Sigmoid colon (tissue), 7 donors: ENCODE measurements around the gene ZNF329. TPM values are rescaled to one million over a fixed set of nuclear protein-coding genes. Genes with fewer than 3 reads are reported as not detected.

Experiments used
- DNase-seq: peaks from one replicate; pipeline ENCODE4 v3.0.0-alpha.2; 2019
- H3K27ac ChIP-seq, 4 donors: fragments of 200-600 bp; sonication (generic); one replicate each; pipeline ENCODE4 v1.5.1; 2016 to 2019; ENCODE audit warnings: mild to moderate bottlenecking in 1 of 4
- H3K27me3 ChIP-seq, 3 donors: fragments of 200-600 bp; sonication (generic); one replicate each; pipeline ENCODE4 v1.5.1; 2019; ENCODE audit warnings: mild to moderate bottlenecking in 1 of 3
- H3K36me3 ChIP-seq, 4 donors: fragments of 200-600 bp; sonication (generic); one replicate each; pipeline ENCODE4 v1.5.1; 2016 to 2019
- H3K4me1 ChIP-seq, 4 donors: fragments of 200-600 bp; sonication (generic); one replicate each; pipeline ENCODE4 v1.5.1; 2017 to 2019
- H3K4me3 ChIP-seq, 4 donors: fragments of 200-600 bp; sonication (generic); one replicate each; pipeline ENCODE4 v1.5.1; 2017 to 2019; ENCODE audit warnings: mild to moderate bottlenecking in 2 of 4, moderate library complexity in 1 of 4
- H3K9me3 ChIP-seq, 4 donors: fragments of 200-600 bp in 3 of 4; sonication (generic) in 3 of 4; one replicate each; pipeline versions ENCODE4 v1.5.1 to v1.6.1; 2013 to 2019
- EP300 ChIP-seq, 4 donors: sonication (generic); formaldehyde crosslinking; IDR thresholded peaks; one replicate each; pipeline ENCODE4 v1.6.1; 2017; ENCODE audit warnings: antibody characterized with exemption in 4 of 4
- POLR2A ChIP-seq, 2 donors: fragments of 450-650 bp; IDR thresholded peaks; one replicate each; pipeline ENCODE4 v1.6.1; 2016; ENCODE audit warnings: antibody characterized with exemption in 2 of 2, mild to moderate bottlenecking in 2 of 2, moderate library complexity in 2 of 2
- POLR2AphosphoS5 ChIP-seq, 4 donors: sonication (generic); formaldehyde crosslinking; IDR thresholded peaks; one replicate each; pipeline ENCODE4 v1.6.1; 2017; ENCODE audit warnings: antibody characterized with exemption in 4 of 4
- WGBS, 2 donors: extraction: QIAGEN DNeasy Blood & Tissue Kit; methylation state at CpG; one replicate each; pipeline ENCODE4 v1.1.7; 2013; 5-methylcytosine and 5-hydroxymethylcytosine counted together
- intact Hi-C: fragments of 100-400 bp; cut with DNase I; formaldehyde crosslinking; loops from one replicate; pipeline ENCODE4 v1.15.1; 2023
- polyA plus RNA-seq, 3 donors: library from polyadenylated mRNA; stranded (reverse); fragments of 200-250 nt; gene quantifications; one replicate each; pipeline ENCODE4 v1.2.3, GENCODE V29; 2013
- total RNA-seq, 4 donors: library from RNA; depleted of rRNA; stranded (reverse); fragments of >200 nt; gene quantifications; one replicate each; pipeline ENCODE4 v1.1.0, GENCODE V29; 2016
- TF ChIP-seq, protein P1 (sequence below), 4 experiments: fragments of 450-650 bp in 3 of 4; fragments of 200-600 bp in 1 of 4; IDR thresholded peaks; one replicate each; pipeline ENCODE4 v1.5.1; 2016 to 2019; ENCODE audit warnings: antibody characterized with exemption in 4 of 4, mild to moderate bottlenecking in 3 of 4, moderate library complexity in 2 of 4
- donor health status: healthy with polysubstance abuse.
- donor health status: Bipolar disorder and iron deficiency.
- donor health status: healthy.

The ZNF329 gene
- total and polyA plus RNA-seq, 7 donors = 1.6 to 10.2 (median 8.2) TPM

DNA sequence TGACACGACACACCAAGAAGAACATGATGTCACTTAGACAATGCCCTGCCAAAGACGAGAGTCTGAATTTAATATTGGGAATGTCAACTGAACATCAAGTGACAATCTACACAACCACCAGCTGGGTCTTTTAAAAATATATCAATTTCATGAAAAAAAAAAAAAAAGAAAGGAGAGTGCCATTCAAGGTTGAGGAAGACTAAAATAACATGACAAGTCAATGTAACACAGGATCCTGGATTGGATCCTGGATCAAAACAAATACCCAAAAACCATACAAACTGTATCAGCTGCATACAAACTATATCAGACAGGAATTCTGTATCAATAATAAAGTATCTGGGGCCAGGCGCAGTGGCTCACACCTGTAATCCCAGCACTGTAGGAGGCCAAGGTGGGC, 4.7 kb downstream of the ZNF329 start:
- peaks cover 6 to 35% (median 25%) of the 10 kb centered on the region in 4 donors for H3K36me3 ChIP-seq
- H3K4me3 ChIP-seq = no peak overlapping the region
- DNase-seq = no peak
- peaks cover 0 to 15% (median 13%) of the 10 kb centered on the region in 4 donors for H3K4me1 ChIP-seq
- intact Hi-C loops = no loop called here
- H3K27ac ChIP-seq = no peak overlapping the region
- H3K9me3 ChIP-seq = peaks cover 24 to 36% (median 29%) of the 10 kb centered on the region in 4 donors
- TF ChIP-seq EP300 (IDR thresholded peaks at IDR 0.05) (no peak), POLR2A (IDR thresholded peaks at IDR 0.05) (no peak), POLR2AphosphoS5 (IDR thresholded peaks at IDR 0.05) (no peak)
- TF ChIP-seq, protein P1, sequence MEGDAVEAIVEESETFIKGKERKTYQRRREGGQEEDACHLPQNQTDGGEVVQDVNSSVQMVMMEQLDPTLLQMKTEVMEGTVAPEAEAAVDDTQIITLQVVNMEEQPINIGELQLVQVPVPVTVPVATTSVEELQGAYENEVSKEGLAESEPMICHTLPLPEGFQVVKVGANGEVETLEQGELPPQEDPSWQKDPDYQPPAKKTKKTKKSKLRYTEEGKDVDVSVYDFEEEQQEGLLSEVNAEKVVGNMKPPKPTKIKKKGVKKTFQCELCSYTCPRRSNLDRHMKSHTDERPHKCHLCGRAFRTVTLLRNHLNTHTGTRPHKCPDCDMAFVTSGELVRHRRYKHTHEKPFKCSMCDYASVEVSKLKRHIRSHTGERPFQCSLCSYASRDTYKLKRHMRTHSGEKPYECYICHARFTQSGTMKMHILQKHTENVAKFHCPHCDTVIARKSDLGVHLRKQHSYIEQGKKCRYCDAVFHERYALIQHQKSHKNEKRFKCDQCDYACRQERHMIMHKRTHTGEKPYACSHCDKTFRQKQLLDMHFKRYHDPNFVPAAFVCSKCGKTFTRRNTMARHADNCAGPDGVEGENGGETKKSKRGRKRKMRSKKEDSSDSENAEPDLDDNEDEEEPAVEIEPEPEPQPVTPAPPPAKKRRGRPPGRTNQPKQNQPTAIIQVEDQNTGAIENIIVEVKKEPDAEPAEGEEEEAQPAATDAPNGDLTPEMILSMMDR (IDR thresholded peaks at IDR 0.05) = no peak
- no peaks in the 10 kb centered on the region for H3K27me3 ChIP-seq
- 94 to 97% methylated on average over 3 of the region's 3 CpGs for WGBS, 2 donors

DNA sequence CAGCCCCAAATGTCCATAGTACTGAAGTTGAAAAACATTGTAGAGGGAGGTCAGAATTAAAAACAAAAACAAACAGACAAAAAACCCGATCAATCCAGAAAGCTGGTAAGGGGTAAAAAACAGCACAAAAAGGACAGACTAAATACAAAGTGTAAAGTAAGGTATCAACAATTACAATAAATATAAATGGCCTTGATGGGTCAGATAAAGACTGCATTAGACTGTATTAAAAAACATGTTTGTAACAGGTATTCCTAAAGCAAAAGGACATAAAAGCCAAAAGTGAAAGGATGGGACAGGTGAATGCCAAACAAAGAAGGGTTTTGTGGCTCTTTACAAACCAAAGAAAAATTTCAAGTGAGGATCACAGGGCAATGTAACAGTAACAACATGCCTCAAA, 16.3 kb downstream of the ZNF329 start:
- Histone ChIP-seq H3K4me3 (no peak overlapping the region), H3K36me3 (peaks cover 42 to 100% (median 97%) of the 10 kb centered on the region in 4 donors), H3K4me1 (no peaks in the 10 kb centered on the region), H3K9me3 (peaks cover 67 to 95% (median 85%) of the 10 kb centered on the region in 4 donors), H3K27ac (no peak overlapping the region), H3K27me3 (no peaks in the 10 kb centered on the region)
- no peak for TF ChIP-seq POLR2AphosphoS5 (IDR thresholded peaks at IDR 0.05)
- no peak for TF ChIP-seq POLR2A (IDR thresholded peaks at IDR 0.05)
- no peak for TF ChIP-seq EP300 (IDR thresholded peaks at IDR 0.05)
- TF ChIP-seq, protein P1 (IDR thresholded peaks at IDR 0.05) = no peak
- WGBS, 2 donors = 96% methylated on average over 1 of the region's 1 CpG
- intact Hi-C loops = no loop called here
- no peak for DNase-seq

GRCh38 chr19:58129284-58129683, 21.3 kb downstream of the ZNF329 start:
- Histone ChIP-seq H3K4me3 (no peak overlapping the region), H3K4me1 (no peaks in the 10 kb centered on the region), H3K36me3 (peaks cover 49 to 79% (median 76%) of the 10 kb centered on the region in 4 donors), H3K27ac (no peak overlapping the region), H3K9me3 (peaks cover 92 to 98% (median 93%) of the 10 kb centered on the region in 4 donors), H3K27me3 (no peaks in the 10 kb centered on the region)
- DNase-seq = no peak
- 96 to 97% methylated on average over 3 of the region's 3 CpGs for WGBS, 2 donors
- intact Hi-C loops = no loop called here
- TF ChIP-seq, protein P1 (IDR thresholded peaks at IDR 0.05) = no peak
- TF ChIP-seq EP300 (IDR thresholded peaks at IDR 0.05) = no peak
- TF ChIP-seq POLR2A (IDR thresholded peaks at IDR 0.05) = no peak
- no peak for TF ChIP-seq POLR2AphosphoS5 (IDR thresholded peaks at IDR 0.05)

DNA sequence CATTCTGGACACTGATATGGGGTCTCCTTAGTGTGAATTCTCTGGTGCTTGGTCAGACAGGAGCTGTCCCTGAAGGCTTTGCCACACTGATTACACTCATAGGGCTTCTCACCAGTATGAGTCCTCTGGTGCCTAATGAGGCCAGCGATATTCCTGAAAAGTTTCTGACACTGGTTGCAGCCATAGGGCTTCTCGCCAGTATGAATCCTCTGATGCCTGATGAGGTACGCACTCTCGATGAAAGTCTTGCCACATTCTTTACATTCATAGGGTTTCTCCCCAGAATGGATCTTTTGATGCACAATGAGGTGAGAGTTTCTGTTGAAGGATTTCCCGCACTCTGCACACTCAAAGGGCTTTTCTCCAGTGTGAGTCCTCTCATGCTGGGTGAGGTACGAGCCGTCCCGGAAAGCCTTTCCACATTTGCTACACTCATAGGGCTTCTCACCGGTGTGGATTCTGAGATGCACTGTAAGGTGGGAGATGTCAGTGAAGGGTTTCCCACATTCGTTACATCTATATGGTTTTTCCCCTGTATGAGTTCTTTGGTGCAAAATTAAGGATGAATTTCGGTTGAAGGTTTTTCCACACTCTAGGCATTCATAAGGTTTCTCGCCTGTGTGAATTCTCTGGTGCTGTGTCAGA, 22.4 kb downstream of the ZNF329 start:
- no peak for DNase-seq
- H3K27me3 ChIP-seq = no peaks in the 10 kb centered on the region
- H3K9me3 ChIP-seq = peaks cover 88 to 94% (median 93%) of the 10 kb centered on the region in 4 donors
- no peak overlapping the region for H3K4me3 ChIP-seq
- H3K4me1 ChIP-seq = no peaks in the 10 kb centered on the region
- peaks cover 48 to 68% (median 65%) of the 10 kb centered on the region in 4 donors for H3K36me3 ChIP-seq
- intact Hi-C loops = no loop called here
- WGBS, 2 donors = 97 to 98% methylated on average over 12 of the region's 12 CpGs
- H3K27ac ChIP-seq = no peak overlapping the region
- TF ChIP-seq POLR2A (IDR thresholded peaks at IDR 0.05) = no peak
- TF ChIP-seq, protein P1 (IDR thresholded peaks at IDR 0.05) = no peak
- TF ChIP-seq POLR2AphosphoS5 (IDR thresholded peaks at IDR 0.05) = no peak
- TF ChIP-seq EP300 (IDR thresholded peaks at IDR 0.05) = no peak
